ENCODE measurements around the gene FCHSD2. TPM values are rescaled to one million over a fixed set of nuclear protein-coding genes. Genes with fewer than 3 reads are reported as not detected.

FCHSD2 gene
- total and polyA plus RNA-seq, 2 of the 8 experiments (the other 6 are each of a cell fraction or from before 2014, with no cell fraction given), result 4.1 to 7.8 TPM

DNA sequence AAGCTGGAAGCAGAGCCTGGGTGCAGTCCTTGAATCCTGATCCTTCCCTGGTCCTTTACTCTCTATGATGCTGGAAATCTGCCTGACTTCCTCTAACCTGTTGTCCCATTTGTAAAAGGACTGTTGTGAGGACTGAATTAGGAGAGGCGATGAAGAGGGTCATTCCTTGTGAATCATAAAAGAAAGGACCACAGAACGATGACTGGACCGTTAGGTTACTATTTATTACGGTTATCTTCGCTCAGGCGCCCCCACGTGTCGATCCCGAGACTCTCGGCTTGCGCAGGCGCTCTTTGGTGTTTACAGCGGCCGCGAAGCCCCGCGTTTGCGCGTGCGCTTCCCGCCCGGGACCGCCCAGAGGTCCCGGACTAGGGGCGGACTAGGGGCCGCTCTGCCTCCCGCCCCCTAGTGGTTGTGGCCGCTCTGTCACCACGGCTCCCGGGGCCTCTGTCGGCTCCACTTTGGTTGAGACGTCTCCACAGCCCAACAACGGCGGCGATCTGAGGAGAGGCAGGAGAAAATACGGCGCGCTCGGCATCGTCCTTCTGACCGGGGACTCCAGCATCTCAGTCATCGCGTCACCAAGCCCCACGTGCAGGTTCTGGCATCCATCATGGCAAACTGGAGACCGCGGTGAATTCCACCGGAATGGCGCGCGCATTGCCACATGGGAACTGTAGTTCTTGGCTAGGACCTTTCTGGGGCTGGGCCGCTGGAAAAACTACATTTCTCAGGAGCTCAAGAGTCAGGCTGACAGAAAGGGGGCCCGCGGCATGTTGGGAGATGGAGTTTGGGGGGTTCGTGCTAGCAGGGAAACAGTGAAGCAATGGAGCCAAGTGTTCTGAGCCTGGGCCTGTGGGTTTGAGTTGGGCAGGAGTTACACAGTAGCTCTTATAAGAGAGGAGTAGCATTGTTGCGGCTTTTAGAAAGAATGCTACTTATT is 348.4 kb downstream of the FCHSD2 start, which contains the start of gene STARD10 (continued):
- TF ChIP-seq PHF8 (conservative IDR thresholded peaks at IDR 0.05; ENCODE audit: low read depth, low read length) (peak; percentile 74), TAF1 (IDR thresholded peaks at IDR 0.05; ENCODE audit: low read depth, low read length) (0 out of 2 replicates have a peak, but pooled peaks have one; percentile 14), ASH2L (IDR thresholded peaks at IDR 0.05; ENCODE audit: low read length) (peak; percentile 85), SIN3A (conservative IDR thresholded peaks at IDR 0.05 in 1 of 2, IDR thresholded peaks at IDR 0.05 in 1 of 2; ENCODE audit: low read depth in 1 of 2, low read length in 2 of 2) (peak in 1 of 2 experiments; percentile 85; a peak in 2 of 4 replicates), MAX (IDR thresholded peaks at IDR 0.05) (peak; percentile 84), ATF2 (IDR thresholded peaks at IDR 0.05; ENCODE audit: low read length) (peak; percentile 80; the same call in 1 of the 2 replicates), CEBPB (IDR thresholded peaks at IDR 0.05; ENCODE audit: low read depth, low read length) (peak; percentile 51; the same call in 1 of the 2 replicates), CTCF (IDR thresholded peaks at IDR 0.05; ENCODE audit: control extremely low read depth in 1 of 3, insufficient read depth in 1 of 3, low read depth in 1 of 3, low read length in 3 of 3) (peak; percentile 66 to 84 (median 76)), E2F6 (IDR thresholded peaks at IDR 0.05) (peak; percentile 85), KDM4A (IDR thresholded peaks at IDR 0.05; ENCODE audit: low read depth, low read length, severe bottlenecking) (peak; percentile 80), CHD1 (IDR thresholded peaks at IDR 0.05; ENCODE audit: low read depth, low read length) (no peak), RNF2 (IDR thresholded peaks at IDR 0.05; ENCODE audit: borderline replicate concordance, low read depth, low read length, missing control alignments, poor library complexity, severe bottlenecking) (no peak), YY1 (IDR thresholded peaks at IDR 0.05; ENCODE audit: low read depth, low read length) (peak; percentile 93), CREB1 (IDR thresholded peaks at IDR 0.05) (peak; percentile 73), POLR2A (IDR thresholded peaks at IDR 0.05; ENCODE audit: control extremely low read depth in 1 of 2, low read depth in 2 of 2, low read length in 2 of 2) (peak in 1 of 2 experiments; percentile 60; a peak in 2 of 3 replicates), SP1 (IDR thresholded peaks at IDR 0.05; ENCODE audit: low read depth, low read length) (no peak), KDM1A (IDR thresholded peaks at IDR 0.05; ENCODE audit: borderline replicate concordance, low read length) (peak; percentile 96), BRCA1 (IDR thresholded peaks at IDR 0.05; ENCODE audit: low read depth, low read length) (no peak)
